Stimulated activated CD8-positive, alpha-beta memory T cell treated with anti-CD3 and anti-CD28 coated beads, Interleukin-4, amount 100 ng/mL, for 4 hours (primary cell): Measurements from ENCODE around the gene DGKH.
"Not testable (repeated sequence)": the region's sequence is repeated elsewhere in the genome, so short reads cannot be mapped to it uniquely, and the experiment has no call there.

Experiments used
- DNase-seq, 2 donors: peaks; one replicate each; pipeline ENCODE4 v3.0.0-alpha.2; 2020; ENCODE audit warnings: low read depth in 2 of 2, low spot score in 1 of 2

The DGKH gene

DNA sequence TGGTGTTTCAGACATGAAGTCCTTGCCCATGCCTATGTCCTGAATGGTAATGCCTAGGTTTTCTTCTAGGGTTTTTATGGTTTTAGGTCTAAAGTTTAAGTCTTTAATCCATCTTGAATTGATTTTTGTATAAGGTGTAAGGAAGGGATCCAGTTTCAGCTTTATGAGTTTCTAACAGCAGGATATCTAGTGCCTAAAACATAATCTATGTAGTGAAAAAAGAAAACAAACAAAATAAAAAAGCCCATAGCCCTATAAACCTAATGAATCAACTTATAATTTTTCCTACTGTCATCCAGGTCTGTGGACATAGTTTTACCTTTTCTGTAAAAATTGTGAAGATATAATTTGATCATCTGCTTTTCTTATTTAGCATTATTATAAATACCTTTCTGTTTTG lies 115.5 kb downstream of the DGKH start:
- not testable (repeated sequence) for DNase-seq

DNA sequence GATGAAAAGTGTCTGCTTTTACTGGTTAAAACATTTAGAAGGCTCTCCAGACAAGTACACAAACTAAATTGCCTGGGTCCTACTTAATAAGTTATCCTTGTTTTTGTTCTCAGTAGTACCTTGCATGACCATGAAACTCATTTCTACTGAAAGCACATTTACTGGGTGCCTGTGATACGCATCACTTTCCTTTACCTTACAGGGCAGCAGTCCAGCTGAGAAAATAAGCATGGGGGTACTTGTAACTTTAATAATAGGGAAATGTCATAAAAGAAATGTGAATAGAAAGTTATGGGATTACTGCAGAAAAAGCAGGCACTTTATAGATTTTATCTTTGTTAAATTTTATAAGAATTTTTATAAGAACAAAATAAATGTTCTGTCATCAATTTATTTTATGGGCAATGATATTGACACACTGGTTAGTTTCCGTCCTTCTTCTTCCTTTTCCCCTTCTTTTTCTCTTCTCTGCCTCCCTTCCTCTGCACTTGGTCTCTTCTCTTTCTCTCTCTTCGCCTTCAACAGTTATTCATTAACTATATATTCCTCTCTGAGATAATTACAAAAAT lies 116.2 kb downstream of the DGKH start:
- DNase-seq = no peak

DNA sequence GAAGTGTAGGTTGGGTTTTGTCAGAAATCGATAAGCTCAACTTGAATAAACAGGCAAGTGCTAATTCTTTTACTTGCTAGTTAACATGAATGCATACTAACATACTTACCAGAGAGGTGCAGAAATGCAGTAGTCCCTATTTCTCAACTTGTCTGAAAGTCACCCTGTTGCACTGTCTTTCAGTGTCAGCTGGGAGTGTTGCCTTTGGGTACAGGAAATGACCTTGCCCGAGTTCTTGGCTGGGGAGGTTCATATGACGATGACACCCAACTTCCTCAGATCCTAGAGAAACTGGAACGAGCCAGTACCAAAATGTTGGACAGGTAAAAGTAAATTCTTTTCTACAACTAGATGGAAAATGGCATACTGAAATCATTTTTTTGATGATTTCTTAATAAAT lies 120.0 kb downstream of the DGKH start:
- DNase-seq = no peak

- no peak for DNase-seq
Observed at GRCh38 chr13:42170029-42170428, 121.6 kb downstream of the DGKH start.

DNA sequence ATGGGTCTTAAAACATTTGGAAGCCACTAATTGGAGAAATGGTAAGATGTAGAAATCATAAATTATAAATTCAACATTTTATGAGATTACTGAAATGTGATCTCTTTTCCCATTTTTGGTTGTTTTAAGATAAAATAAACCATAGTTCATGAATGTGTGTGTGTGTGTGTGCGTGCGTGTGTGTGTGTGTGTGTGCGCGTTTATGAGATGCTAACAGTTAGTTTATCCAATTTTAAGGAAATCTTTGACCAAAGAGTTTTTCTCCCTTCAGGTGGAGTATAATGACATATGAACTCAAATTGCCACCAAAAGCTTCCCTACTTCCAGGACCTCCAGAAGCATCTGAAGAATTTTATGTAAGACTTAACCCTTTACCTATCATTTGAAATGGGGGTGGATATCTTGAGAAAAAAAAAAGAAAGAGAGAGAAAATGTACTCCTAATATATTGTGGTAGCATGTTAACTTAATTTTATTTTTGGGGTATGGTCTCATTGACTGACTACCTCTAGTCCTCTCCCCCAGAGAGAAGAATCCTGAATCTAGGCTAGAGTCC lies 125.4 kb downstream of the DGKH start:
- no peak for DNase-seq

DNA sequence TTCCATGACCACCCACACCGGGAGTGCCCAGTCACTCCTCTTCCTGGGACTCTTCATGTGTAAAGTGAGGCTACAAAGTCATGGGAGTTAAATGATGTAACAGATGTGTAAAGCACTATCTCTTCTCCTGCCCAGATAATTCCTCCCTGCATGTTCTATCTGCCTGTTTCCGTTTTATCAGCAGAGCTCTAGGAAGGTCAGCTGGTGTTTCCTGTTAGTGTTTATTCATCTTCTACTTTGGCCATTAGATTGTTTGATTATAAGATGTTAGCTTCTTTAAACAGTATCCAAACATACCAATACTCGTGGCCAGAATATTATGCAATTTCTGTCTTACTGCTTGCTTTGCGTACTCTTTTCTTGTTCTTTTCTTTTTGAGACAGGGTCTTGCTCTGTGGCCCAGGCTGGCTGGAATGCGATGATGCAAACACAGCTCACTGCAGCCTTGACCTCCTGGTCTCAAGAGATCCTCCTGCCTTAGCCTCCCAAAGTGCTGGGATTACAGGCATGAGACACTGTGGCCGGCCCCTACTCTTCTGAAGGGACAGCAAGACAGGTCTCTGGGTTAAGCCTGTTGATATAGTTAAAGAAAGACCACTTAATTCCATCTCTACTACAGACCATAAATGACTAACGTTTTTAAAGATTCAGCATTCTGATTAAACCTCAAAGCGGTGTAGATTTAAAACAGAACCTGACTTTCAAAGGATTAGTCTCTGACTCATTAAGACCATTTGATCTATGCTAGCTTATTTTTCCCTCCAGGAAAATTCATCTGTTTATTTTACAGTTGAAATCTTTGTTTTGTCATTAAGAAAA lies 126.1 kb downstream of the DGKH start:
- DNase-seq = no peak

DNA sequence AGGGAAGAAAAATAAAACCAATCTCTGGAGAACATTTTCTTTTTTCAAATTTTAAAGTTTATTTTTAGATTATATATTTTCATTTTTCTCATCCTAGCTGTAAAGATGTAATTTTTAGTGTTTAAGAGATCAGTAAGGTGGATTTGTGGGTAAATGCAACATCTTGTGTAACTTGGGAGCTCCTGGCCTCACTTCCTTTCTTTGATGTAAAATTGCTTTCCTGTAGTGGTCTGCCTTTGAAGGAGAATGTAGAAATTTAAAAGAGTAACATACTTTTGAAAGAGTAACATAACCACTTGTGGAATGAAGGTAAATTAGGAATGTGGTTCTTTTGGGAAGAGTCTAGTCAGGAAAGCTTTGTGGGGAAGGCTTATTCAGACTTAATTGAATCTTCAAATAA lies 127.8 kb downstream of the DGKH start:
- no peak for DNase-seq

DNA sequence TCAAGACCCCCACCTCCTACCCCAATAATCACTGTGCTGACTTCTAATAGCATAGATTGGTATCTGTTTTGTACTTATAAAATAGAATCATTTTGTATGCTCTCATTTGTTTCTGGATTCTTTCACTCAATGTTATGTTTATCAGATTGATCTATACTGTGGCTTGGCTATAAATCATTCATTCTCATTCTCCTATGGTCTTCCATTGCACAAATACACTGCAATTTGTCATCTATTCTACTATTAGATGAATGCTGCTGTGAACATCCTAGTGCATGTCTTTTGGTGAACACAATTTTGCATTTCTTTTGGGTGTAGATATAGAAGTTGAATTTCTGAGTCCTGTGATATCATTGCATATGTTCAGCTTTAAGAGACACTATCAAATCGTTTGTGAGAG lies 128.7 kb downstream of the DGKH start:
- no peak for DNase-seq

DNA sequence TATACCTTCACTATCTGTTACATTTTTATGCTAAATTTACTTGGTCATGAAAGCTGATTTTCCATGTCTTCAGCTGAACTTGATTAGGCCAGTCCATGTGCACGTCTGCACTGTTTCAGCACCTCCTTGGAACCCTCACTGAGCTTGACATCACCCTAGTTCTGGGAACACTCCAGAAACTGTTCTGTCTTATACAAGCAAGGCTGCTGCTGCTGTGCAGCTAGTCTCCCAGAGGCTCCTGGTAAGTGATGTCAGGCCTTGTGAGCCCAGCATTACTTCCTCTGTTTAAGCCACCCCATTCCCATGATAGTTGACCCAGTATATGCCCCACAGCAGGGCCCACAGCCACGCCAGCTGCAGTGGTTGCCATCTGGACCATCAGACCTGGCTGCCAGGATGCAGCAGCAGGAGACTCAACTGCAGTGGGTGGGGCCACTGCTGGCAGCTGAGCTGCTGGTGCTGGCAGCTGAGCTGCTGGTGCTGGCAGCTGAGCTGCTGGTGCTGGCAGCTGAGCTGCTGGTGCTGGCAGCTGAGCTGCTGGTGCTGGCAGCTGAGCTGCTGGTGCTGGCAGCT lies 133.0 kb downstream of the DGKH start:
- no peak for DNase-seq

- DNase-seq = no peak
Observed at GRCh38 chr13:42189061-42189460, 140.6 kb downstream of the DGKH start.

- DNase-seq = no peak
Observed at GRCh38 chr13:42190529-42190928, 142.1 kb downstream of the DGKH start.

DNA sequence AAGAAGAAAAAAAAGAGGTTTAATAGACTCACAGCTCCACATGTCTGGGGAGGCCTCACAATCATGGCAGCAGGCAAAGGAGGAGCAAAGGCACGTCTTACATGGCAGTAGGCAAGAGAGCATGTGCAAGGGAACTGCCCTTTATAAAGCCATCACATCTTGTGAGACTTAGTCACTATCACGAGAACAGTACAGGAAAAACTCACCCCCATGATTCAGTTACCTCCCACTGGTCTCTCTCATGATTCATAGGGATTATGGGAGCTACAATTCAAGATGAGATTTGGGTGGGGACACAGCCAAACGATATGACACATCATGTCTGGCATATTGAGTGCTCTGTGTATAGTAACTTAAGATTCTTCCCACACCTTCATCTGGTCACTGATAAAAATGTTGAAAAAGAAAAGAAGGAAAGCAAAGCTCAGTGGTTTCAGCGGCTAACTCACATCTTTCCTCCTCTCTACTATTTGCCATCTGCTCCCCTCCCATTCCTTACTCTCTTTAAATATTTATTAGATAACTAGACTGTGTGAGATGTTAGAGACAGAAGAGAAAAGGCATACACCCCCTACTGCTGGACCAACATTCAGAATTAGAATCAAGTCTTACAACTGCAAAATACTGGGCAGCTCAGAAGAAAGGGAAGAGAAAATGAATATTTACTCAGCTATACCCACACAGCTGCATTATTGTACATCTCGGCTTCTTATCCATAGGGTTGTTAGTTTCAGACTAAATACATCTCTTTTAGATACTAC lies 163.4 kb downstream of the DGKH start:
- no peak for DNase-seq

- no peak for DNase-seq
Observed at GRCh38 chr13:42214446-42214845, 166.0 kb downstream of the DGKH start.

GRCh38 chr13:42215578-42216421 lies 167.4 kb downstream of the DGKH start:
- DNase-seq = no peak

- DNase-seq = no peak
Observed at GRCh38 chr13:42216422-42216735, 167.9 kb downstream of the DGKH start.

- no peak for DNase-seq
Observed at GRCh38 chr13:42218576-42218975, 170.1 kb downstream of the DGKH start.

DNA sequence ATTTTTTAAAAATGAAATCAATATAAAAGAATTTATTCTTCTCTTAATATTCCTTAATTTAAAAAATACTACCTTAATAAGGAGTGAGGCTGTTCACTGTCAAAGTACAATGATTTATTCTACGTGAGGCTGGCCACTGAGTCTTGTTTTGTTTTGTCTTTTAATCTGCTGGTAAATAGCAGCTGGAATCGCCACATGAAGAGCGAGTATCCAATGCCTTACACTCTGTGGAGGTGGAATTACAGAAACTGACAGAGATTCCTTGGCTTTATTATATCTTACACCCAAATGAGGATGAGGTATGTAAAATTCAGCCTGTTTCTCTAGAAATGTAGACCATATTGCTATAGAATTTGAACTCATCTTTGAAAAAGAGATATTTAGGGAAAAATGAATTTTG lies 170.6 kb downstream of the DGKH start:
- no peak for DNase-seq

GRCh38 chr13:42219876-42220275 lies 171.4 kb downstream of the DGKH start:
- no peak for DNase-seq

- DNase-seq = no peak
Observed at GRCh38 chr13:42221121-42221765, 172.8 kb downstream of the DGKH start.

DNA sequence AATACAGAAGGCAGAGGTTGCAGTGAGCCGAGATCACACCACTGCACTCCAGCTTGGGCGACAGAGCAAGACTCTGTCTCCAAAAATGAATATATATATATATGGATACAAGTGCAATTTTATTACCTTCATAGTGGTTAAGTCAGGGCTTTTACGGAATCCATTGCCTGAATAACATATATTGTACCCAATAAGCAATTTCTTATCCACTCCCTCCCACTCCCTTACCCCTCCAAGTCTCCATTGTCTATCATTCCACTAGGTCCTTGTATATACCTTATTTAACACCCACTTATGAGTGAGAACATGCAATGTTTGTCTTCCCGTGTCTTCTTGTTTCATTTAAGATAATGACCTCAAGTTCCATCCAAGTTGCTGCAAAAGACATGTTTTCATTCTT lies 175.2 kb downstream of the DGKH start:
- DNase-seq = no peak
